CD4-positive, alpha-beta T cell treated with Interleukin-4 for 4 hours (primary cell): Measurements from ENCODE around the gene DSP.

Experiments used
- DNase-seq: peaks from one replicate; pipeline ENCODE4 v3.0.0-alpha.2; 2020

DSP gene

DNA sequence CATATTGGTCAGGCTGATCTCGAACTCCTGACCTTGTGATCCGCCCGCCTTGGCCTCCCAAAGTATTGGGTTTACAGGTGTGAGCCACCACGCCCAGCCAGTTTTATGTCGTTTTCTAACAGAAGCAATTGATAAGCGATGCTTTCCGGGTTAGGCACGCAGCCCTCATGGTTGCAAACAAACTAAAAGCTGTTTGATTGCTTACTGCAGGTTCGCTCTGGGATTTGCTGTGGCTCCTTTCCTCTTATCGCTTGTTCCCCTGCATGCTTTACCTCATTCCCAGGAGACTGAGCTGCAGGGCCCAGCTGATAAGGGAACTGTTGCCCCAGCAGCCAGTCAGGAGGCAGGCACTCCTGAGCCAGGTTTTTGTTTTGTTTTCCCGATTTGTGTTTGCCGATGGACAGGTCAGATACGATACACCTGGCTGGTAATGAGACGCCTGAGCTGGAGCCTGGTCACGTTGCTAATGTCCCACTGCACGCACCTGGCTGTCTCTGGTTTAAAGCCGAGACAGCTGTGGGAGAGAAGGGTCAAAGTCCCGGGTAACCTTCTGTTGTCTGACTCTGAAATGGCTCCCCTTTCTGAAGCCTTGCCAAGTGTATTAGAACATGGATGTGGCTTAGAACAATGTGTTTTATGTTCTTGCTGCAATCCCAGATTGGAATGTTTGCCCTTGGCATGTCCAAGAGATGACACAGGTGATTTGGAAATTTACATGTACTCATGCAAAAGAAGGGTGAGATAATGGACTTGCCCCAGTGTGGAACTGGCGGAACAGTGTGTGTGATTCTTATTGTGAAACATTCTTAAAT lies 19.9 kb downstream of the DSP start:
- DNase-seq = no peak

DNA sequence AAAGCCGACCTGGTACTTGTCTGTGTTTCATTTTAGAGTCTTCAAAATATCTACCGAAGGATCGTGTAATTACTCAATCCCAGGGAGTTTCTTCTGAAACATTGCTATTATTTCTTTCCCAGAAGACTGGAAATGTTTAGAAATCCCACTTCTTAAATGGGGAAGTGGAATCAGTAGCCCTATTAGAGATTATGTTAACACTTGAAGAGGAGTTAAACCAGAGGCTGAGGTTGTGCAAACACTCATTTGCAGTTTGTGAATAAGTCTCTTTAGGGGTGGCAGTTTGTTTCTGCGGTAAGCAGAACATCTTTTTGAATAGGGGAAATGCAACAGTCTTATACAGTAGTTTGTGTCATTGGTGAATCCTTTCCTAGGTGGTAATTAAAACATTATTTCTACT lies 21.3 kb downstream of the DSP start:
- no peak for DNase-seq

DNA sequence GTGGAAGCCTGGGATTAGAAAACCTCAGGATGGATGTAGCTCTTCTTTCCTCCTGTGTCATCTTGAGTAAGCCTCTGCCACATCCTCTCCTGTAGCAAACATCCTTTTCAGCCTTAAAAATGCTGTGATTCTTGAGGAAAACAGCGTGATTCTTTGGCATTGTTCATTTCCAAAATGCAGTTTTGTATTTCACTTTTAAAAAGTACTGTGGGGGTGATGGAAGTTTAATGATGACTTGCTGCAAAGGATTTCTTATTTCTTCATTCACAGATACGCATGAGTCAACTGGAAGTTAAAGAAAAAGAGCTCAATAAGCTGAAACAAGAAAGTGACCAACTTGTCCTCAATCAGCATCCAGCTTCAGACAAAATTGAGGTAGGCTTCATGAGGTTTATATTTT lies 24.6 kb downstream of the DSP start:
- DNase-seq = no peak

DNA sequence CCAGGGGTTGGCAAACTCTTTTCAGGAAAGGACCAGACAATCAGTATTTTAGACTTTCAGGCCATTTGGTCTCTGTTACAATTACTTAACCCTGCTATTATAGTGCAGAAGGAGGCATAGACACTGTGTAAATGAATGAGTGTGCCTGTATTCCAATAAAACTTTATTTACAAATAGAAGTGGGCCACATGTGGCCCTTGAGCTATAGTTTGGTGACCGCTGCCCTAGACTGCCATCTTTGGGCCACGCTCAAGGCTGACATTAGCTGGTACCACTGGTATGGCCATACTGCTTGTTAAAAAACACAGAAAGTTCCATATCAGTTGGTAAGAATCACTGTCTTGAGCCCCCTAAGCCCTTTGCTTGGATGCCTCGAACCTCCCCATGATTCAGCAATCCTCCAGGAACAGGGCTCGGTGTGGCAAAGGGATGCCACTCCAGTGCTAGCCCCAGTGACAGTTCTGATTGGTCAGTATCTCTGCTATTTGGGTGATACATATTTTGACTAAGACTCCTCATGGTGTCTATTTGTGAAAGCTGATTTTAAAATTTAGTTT lies 25.2 kb downstream of the DSP start:
- DNase-seq = no peak

DNA sequence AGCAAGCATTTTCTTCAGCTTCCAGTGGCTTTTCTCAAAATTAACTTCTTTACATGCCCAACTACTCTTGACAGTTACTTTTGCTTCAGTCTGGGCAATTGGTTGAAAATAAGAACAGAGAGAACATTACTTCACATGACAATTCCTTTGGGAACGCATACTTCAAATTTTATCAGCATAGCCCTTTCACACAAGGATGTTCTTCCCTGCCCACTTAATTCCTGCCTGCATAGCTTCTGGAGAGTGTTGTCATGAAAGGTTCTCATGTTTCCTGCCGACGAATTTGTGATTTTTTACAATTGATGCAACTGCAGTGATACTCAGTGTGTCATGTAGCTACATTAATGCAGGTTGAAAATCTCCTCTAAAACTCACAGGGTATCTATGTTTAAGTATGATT lies 26.6 kb downstream of the DSP start:
- DNase-seq = no peak

DNA sequence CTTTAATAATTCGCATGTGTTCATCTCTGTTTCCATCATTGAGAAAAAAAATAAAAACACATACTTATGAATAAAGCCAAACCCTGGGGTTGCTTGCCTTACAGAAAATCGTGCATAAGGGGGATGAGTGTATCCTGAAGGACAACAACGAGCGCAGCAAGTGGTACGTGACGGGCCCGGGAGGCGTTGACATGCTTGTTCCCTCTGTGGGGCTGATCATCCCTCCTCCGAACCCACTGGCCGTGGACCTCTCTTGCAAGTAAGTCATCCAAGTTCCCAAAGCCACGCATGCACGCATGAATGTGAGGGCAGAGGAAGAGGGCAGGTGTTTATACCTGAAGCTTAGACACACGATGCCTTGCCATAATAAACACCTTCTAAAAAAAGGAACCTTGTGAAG lies 27.6 kb downstream of the DSP start:
- DNase-seq = no peak

DNA sequence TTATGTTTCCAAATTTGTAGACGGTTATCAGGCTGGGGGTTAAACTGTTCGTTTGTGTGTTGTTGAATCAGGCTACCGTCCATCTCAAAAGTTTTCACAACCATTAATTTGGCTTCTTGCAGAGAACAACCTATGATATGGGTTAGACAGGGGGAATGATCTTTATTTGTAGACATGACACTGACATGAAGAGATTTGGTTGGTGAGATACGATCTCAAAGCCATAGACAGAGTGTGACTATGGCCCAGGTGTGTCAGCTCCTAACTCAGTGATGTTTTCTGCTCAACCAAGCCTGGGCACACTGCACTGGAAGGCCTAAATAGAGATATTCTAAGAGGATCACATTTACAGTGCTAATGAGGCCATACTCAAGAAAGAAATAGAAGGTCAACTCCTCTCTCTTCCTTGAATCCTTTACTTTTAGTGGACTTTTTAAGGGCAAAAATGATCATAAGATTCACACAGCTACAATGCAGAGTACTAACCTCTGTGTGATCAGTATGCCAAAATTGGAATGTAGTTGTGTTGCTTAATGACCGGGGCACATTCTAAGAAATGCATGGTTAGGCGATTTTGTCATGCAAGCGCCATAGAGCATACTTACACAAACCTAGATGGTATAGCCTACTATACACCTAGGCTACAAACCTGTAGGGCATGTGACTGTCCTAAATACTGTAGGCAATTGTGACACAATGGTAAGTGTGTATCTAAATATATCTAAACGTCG lies 30.9 kb downstream of the DSP start:
- no peak for DNase-seq

DNA sequence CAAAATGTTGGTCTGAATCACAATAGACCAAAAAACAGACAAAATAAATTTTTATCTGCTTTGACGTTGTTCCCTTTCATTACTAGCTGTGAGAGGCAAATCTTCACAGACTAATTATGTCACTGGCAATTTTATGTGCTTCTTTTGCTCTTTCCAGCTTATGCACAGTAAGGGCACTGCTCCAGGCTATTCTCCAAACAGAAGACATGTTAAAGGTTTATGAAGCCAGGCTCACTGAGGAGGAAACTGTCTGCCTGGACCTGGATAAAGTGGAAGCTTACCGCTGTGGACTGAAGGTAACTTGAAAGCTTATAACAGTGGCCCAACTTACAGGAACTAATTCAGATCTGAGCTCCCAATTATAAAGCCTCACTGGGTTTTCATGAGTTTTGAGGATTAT lies 33.0 kb downstream of the DSP start:
- DNase-seq = no peak

DNA sequence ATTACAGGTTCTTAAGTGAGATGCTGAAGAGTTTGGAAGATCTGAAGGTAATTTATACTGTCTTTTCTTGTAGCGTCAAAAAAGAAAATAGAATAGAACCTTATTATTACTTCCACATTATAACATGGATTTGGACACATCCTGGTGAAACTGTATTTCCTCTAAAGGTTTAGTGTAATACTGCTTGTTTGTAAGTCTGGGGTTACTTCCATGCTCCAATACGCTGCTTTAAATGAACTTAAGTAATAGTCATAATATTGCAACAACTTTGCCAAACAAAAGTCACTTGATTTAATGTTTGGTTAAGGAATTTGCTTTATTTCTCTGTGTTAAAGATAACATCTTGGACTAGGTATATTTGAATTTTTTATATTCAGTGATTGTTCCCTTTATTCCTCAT lies 37.0 kb downstream of the DSP start:
- no peak for DNase-seq

DNA sequence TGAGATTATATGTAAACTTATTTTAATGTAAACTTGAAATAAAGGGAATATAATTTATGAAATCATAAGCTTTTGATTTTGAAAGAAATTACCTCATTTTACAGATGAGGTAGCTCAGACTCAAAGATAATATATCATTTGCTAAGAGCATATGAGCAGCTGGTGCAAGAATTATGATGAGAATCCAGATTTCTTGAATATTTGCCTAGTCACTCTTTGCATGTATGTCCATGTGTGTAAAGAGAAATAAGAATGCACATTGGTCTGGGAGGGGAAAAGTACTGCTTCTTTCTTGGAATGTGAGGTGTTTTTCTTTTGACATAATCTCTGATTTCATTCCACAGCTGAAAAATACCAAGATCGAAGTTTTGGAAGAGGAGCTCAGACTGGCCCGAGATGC lies 37.5 kb downstream of the DSP start:
- DNase-seq = no peak

DNA sequence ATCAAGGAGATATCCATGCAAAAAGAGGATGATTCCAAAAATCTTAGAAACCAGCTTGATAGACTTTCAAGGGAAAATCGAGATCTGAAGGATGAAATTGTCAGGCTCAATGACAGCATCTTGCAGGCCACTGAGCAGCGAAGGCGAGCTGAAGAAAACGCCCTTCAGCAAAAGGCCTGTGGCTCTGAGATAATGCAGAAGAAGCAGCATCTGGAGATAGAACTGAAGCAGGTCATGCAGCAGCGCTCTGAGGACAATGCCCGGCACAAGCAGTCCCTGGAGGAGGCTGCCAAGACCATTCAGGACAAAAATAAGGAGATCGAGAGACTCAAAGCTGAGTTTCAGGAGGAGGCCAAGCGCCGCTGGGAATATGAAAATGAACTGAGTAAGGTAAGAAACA lies 38.4 kb downstream of the DSP start:
- DNase-seq = no peak

DNA sequence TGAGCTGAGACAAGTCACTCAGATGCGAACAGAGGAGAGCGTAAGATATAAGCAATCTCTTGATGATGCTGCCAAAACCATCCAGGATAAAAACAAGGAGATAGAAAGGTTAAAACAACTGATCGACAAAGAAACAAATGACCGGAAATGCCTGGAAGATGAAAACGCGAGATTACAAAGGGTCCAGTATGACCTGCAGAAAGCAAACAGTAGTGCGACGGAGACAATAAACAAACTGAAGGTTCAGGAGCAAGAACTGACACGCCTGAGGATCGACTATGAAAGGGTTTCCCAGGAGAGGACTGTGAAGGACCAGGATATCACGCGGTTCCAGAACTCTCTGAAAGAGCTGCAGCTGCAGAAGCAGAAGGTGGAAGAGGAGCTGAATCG lies 39.1 kb downstream of the DSP start:
- no peak for DNase-seq

DNA sequence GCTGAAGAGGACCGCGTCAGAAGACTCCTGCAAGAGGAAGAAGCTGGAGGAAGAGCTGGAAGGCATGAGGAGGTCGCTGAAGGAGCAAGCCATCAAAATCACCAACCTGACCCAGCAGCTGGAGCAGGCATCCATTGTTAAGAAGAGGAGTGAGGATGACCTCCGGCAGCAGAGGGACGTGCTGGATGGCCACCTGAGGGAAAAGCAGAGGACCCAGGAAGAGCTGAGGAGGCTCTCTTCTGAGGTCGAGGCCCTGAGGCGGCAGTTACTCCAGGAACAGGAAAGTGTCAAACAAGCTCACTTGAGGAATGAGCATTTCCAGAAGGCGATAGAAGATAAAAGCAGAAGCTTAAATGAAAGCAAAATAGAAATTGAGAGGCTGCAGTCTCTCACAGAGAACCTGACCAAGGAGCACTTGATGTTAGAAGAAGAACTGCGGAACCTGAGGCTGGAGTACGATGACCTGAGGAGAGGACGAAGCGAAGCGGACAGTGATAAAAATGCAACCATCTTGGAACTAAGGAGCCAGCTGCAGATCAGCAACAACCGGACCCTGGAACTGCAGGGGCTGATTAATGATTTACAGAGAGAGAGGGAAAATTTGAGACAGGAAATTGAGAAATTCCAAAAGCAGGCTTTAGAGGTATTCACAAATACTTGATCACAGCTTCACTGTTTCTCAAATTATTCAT lies 39.6 kb downstream of the DSP start:
- no peak for DNase-seq

DNA sequence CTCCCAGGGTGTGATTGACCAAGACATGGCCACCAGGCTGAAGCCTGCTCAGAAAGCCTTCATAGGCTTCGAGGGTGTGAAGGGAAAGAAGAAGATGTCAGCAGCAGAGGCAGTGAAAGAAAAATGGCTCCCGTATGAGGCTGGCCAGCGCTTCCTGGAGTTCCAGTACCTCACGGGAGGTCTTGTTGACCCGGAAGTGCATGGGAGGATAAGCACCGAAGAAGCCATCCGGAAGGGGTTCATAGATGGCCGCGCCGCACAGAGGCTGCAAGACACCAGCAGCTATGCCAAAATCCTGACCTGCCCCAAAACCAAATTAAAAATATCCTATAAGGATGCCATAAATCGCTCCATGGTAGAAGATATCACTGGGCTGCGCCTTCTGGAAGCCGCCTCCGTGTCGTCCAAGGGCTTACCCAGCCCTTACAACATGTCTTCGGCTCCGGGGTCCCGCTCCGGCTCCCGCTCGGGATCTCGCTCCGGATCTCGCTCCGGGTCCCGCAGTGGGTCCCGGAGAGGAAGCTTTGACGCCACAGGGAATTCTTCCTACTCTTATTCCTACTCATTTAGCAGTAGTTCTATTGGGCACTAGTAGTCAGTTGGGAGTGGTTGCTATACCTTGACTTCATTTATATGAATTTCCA lies 43.9 kb downstream of the DSP start:
- DNase-seq = no peak

DNA sequence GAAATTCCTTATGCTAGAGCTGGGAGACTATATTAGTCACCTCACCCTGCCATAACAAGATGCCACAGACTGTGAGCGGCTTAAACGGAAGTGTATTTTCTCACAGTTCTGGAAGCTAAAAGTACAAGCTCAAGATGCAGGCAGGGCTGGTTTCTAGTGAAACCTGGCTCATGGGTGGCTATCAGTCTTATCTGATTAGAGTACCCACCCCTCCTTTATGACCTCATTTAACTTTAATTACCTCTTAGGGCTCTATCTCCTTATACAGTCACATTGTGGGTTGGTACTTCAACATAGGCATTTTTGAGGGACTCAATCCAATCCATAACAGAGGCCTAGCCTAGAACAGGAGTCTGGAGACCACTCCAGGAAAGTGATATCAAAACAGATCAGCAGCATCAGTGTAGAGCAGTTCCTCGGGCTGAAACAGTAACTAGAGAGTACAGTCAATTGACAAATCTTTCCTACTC lies 46.2 kb downstream of the DSP start:
- no peak for DNase-seq

DNA sequence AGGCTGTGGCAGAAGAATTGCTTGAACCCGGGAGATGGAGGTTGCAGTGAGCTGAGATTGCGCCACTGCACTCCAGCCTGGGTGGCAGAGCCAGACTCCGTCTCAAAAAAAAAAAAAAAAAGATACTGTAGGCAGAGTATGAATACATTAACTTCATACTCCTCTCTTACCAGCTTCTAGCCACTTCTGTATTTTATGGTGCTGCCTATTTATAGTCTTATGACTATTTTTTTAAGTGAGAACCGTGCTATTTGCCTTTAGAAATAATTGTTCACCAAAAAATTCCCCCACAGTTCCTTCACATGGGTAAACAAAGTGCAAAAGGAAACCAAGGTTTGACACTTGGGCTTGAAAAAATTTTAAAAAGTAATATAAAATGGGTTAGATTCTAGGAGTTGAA lies 47.0 kb downstream of the DSP start:
- DNase-seq = no peak

DNA sequence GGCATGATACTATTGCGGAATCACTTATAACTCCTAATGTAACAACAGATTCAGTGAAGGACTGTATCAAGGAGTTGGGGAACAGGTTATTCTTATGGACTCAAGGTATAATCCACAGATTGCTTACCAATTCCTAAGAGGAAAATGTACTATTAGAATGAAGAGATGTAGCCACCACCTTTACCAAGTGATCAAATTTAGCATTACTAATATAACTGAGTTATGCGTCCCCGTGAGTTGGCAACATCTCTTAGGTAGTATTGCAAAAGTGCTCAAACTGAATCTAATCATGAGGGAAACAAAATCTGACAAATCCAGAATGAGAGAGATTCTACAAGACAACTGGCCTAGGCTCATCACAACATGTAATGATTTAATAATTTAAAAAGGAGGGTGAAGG lies 47.8 kb downstream of the DSP start:
- DNase-seq = no peak

DNA sequence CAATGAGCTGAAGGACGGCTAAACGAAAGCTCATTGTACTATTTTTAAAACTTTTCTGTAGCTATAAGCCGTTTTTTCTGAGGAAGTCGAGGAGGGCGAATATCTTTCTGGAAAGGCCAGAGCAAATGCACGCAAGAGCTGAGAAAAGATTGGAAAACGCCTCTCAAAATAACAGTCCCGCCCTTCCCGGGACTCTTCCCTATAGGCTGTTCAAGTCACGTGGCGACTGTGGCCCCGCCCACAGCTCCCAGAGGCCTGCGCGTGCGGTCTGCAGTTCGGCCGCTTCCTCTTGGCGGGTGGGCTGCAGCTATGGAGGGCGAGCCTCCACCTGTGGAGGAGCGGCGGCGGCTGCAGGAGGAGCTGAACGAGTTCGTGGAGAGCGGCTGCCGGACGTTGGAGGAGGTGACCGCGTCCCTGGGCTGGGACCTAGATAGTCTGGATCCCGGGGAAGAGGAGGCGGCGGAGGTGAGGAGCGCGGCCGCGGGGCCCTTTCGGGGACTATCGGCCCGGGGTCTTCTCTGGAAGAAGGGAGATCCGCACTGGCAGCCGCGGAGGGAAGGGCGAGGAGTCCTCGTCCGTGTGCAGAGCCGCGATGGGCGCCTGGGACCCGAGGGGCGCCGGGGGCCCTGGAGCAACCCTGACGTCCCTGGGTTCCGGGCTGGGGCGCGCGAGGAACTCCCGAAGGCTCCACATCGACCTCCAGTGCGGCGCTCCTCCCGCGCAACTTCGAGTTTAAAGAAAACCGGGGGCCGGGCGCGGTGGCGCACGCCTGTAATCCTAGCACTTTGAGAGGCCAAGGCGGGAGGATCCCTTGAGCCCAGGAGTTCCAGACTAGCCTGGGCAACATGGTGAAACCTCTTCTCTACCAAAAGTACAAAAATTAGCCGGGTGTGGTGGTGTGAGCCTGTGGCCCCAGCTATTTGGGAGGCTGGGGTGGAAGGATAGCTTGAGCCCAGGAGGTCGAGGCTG lies 48.8 kb downstream of the DSP start, which contains the start of gene SNRNP48:
TSS of gene SNRNP48 (plus strand) at position 250 of the 969 bp plus-strand sequence. CDS start at position 310, 60 bp downstream.
- DNase-seq = peak; percentile 87

DNA sequence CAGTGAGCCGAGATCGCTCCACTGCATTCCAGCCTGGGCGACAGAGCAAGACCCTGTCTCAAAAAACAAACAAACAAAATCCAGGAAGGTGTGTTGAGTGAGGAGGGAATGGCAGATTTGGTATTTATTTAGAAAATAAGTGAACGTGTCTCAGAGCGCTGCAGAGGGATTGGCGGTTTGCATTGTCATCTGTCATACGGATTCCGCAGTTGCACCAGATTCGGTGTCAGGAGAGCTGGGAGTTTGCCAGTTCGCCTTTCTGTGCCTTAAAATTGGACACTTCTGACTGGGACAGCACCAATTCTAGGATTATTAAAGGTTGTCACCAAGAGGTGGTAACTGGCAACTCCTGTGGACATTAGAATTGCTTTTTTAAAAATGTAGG lies 49.4 kb downstream of the DSP start:
- DNase-seq = no peak

DNA sequence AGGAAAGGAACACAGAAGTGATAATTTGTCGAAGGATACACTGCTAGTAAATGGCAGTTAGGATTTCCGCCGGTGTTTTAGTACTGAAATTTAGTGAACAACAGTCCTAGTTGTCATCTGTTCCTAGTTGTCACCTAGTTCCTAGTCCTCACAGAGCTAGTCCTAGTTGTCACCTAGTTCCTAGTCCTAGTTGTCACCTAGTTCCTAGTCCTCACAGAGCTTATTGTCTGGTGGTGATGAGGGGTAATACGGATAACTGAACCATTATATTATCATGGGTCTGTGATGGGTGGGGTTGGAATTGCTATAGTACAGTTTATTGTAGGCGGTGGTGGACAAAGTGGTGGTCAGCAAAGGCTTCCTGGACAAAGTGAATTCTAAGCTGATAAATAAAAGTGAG lies 50.3 kb downstream of the DSP start:
- no peak for DNase-seq

DNA sequence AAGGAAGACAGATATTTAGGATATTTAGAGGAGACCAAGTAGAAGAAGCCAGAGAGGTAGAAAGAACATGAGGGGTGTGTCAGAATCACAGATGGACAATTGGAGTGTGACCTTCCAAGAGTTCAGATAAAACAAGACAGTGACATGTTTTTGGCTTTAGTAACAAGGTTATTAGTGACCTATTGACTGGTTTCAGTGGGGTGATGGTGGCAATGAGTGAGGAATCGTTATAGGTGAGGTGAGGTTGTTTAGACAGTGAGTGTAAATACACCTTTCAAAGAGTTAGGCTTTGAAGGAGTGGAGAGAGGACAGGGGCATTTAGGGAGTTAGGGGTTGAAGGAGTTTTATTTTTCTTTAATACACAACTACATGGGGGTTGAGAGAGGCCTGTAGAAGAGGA lies 51.8 kb downstream of the DSP start:
- DNase-seq = no peak
